K562 (cell line): ENCODE results near the gene HOXB5. TPM values are rescaled to one million over a fixed set of nuclear protein-coding genes. Genes with fewer than 3 reads are reported as not detected.
A peak's percentile ranks its signal among the peaks of the same experiment; 100 is the strongest.

Source experiments
- ATAC-seq: fragments of 200-7000 bp; cut with Tn5 transposase; 3 replicates; pipeline ENCODE4 v1.9.1; 2020; ENCODE audit warnings: moderate library complexity
- BruUV-seq: library from RNA; stranded (reverse); fragments of 400-500 nt; replicated peaks from 2 replicates; lab custom pipeline; 2021; lab: Mats Ljungman, UMichigan
- CTCF ChIA-PET: fragments of 300-600 bp; formaldehyde crosslinking; extraction: SDS; loops from one replicate; lab custom pipeline; 2021; ENCODE audit warnings: low intra/inter-chr PET ratio; lab: Yijun Ruan, JAX
- POLR2A ChIA-PET: fragments of 300-600, 350-650 bp; sonication (Branson Sonifier 250); formaldehyde crosslinking; extraction: SDS; loops from one replicate; lab custom pipeline; 2021; ENCODE audit warnings: antibody characterized with exemption, inconsistent platforms; lab: Yijun Ruan, JAX
- DNase-seq, 4 experiments: peaks; one replicate each; pipeline versions ENCODE4 v3.0.0 to v3.0.0-alpha.2; 2011 to 2018; ENCODE audit warnings: low spot score in 3 of 4, mixed read lengths in 3 of 4; ENCODE audit errors: extremely low read depth in 1 of 4
- FAIRE-seq: peaks from 2 replicates; lab custom pipeline; 2011; peaks lifted over from hg19 to GRCh38; lab: Jason Lieb, UNC
- H2AFZ ChIP-seq: 2 replicates; pipeline ENCODE4 v1.6.0; 2011; ENCODE audit warnings: low read depth, low read length, control low read depth, inconsistent platforms
- H3K27ac ChIP-seq: fragments of 200-600 bp; 3 replicates; pipeline ENCODE4 v1.8.0; 2011; ENCODE audit warnings: low read depth, mild to moderate bottlenecking, control low read depth, inconsistent platforms, low read length, moderate library complexity, mixed read lengths; ENCODE audit errors: extremely low read depth
- H3K27me3 ChIP-seq, 2 experiments: fragments of 300-600 bp in 1 of 2; 2 replicates in 1 of 2; 3 replicates in 1 of 2; pipeline versions ENCODE4 v1.6.0 to v1.8.0; 2011; ENCODE audit warnings: inconsistent platforms in 2 of 2, low read length in 2 of 2, mild to moderate bottlenecking in 1 of 2, mixed read lengths in 1 of 2, moderate library complexity in 1 of 2; ENCODE audit not compliant: control insufficient read depth in 2 of 2, insufficient read depth in 2 of 2
- H3K36me3 ChIP-seq: fragments of 300-600 bp; 3 replicates; pipeline ENCODE4 v1.8.0; 2011; ENCODE audit warnings: mild to moderate bottlenecking, low read length, inconsistent platforms; ENCODE audit not compliant: control insufficient read depth, insufficient read depth
- H3K4me1 ChIP-seq, 2 experiments: fragments of 200-600 bp in 1 of 2; replicated peaks in 1 of 2; 2 replicates in 1 of 2; 3 replicates in 1 of 2; pipeline versions ENCODE4 v1.5.1 to v1.8.0; 2011; ENCODE audit warnings: inconsistent platforms in 2 of 2, low read length in 2 of 2, mild to moderate bottlenecking in 1 of 2, mixed read lengths in 1 of 2, moderate library complexity in 1 of 2; ENCODE audit not compliant: control insufficient read depth in 2 of 2, insufficient read depth in 2 of 2
- H3K4me2 ChIP-seq: 2 replicates; pipeline ENCODE4 v1.6.1; 2011; ENCODE audit warnings: low read length, control low read depth, inconsistent platforms, mixed read lengths; ENCODE audit not compliant: insufficient read depth
- H3K4me3 ChIP-seq: fragments of 200-600 bp; sonication (generic), shearing (Covaris generic); 2 replicates; pipeline ENCODE4 v1.5.1; 2016; ENCODE audit warnings: control low read depth, inconsistent platforms
- H3K79me2 ChIP-seq: fragments of 200-600 bp; 3 replicates; pipeline ENCODE4 v1.8.0; 2011; ENCODE audit warnings: low read length, inconsistent platforms; ENCODE audit not compliant: control insufficient read depth, insufficient read depth
- H3K9ac ChIP-seq, 2 experiments: 2 replicates each; pipeline versions ENCODE4 v1.6.0 to v1.6.1; 2011; ENCODE audit warnings: low read depth in 2 of 2, low read length in 2 of 2, control low read depth in 1 of 2, inconsistent platforms in 1 of 2, mild to moderate bottlenecking in 1 of 2, mixed read lengths in 1 of 2; ENCODE audit not compliant: insufficient read depth in 1 of 2
- H3K9me1 ChIP-seq: one replicate; pipeline ENCODE4 v1.6.0; 2011; ENCODE audit warnings: inconsistent platforms, mild to moderate bottlenecking, low read length, moderate library complexity; ENCODE audit not compliant: control insufficient read depth, insufficient read depth
- H3K9me3 ChIP-seq: replicated peaks from 2 replicates; pipeline ENCODE4 v1.5.1; 2011; ENCODE audit warnings: low read depth, low read length, inconsistent platforms; ENCODE audit not compliant: control insufficient read depth, insufficient read depth
- H4K20me1 ChIP-seq: replicated peaks from 2 replicates; pipeline ENCODE4 v1.6.1; 2011; ENCODE audit warnings: low read length, inconsistent platforms, mixed read lengths; ENCODE audit not compliant: control insufficient read depth, insufficient read depth
- ARID4B ChIP-seq: sonication (generic); formaldehyde crosslinking; IDR thresholded peaks from 2 replicates; pipeline ENCODE4 v1.8.0; 2022; ENCODE audit warnings: mild to moderate bottlenecking, missing genetic modification reagents
- CAMTA2 ChIP-seq: fragments of 250-450 bp; sonication (Bioruptor Pico); conservative IDR thresholded peaks from 2 replicates; pipeline ENCODE4 v1.5.1; 2022
- CGGBP1 ChIP-seq: fragments of 250-450 bp; sonication (Bioruptor Pico); IDR thresholded peaks from 2 replicates; pipeline ENCODE4 v1.9.0; 2021; ENCODE audit warnings: mild to moderate bottlenecking
- EGR1 ChIP-seq: fragments of 450-650 bp; conservative IDR thresholded peaks from 2 replicates; pipeline ENCODE4 v1.6.1; 2017; ENCODE audit warnings: mild to moderate bottlenecking
- ESRRB ChIP-seq: fragments of 250-450 bp; sonication (Bioruptor Pico); IDR thresholded peaks from 2 replicates; pipeline ENCODE4 v1.5.0; 2020; ENCODE audit warnings: mild to moderate bottlenecking, moderate library complexity, borderline replicate concordance
- GABPB2 ChIP-seq: fragments of 250-450 bp; sonication (Bioruptor Pico); conservative IDR thresholded peaks from 2 replicates; pipeline ENCODE4 v1.5.1; 2021; ENCODE audit warnings: mild to moderate bottlenecking
- HCFC1 ChIP-seq: IDR thresholded peaks from 2 replicates; pipeline ENCODE4 v1.6.1; 2012; ENCODE audit warnings: low read depth, low read length, improper control_type of control experiment
- HMGN3 ChIP-seq: IDR thresholded peaks from 2 replicates; pipeline ENCODE4 v1.6.1; 2011; ENCODE audit warnings: borderline replicate concordance, low read depth, mild to moderate bottlenecking, mixed read lengths, low read length; ENCODE audit not compliant: insufficient read length; ENCODE audit errors: extremely low read depth
- MAFF ChIP-seq: IDR thresholded peaks from 2 replicates; pipeline ENCODE4 v1.6.1; 2012; ENCODE audit warnings: low read length, improper control_type of control experiment
- PBX2 ChIP-seq, 2 experiments: IDR thresholded peaks in 1 of 2; conservative IDR thresholded peaks in 1 of 2; 2 replicates each; pipeline ENCODE4 v1.6.1; 2016; ENCODE audit warnings: low read depth in 2 of 2, mild to moderate bottlenecking in 1 of 2, missing compliant biosample characterization in 1 of 2, missing genetic modification characterization in 1 of 2, moderate library complexity in 1 of 2
- POLR2AphosphoS5 ChIP-seq: IDR thresholded peaks from 2 replicates; pipeline ENCODE4 v1.6.1; 2011; ENCODE audit warnings: mild to moderate bottlenecking, low read depth, low read length, moderate library complexity; ENCODE audit not compliant: control insufficient read depth, insufficient read depth
- TAF15 ChIP-seq: fragments of 200-400 bp; formaldehyde crosslinking; IDR thresholded peaks from 2 replicates; pipeline ENCODE4 v1.6.1; 2017; ENCODE audit warnings: mild to moderate bottlenecking, low read depth, low read length, moderate library complexity
- ZNF263 ChIP-seq: sonication (generic); formaldehyde crosslinking; IDR thresholded peaks from 2 replicates; pipeline ENCODE4 v1.8.0; 2022; ENCODE audit warnings: mild to moderate bottlenecking, missing genetic modification reagents, borderline replicate concordance
- ZNF764 ChIP-seq: fragments of 250-450 bp; sonication (Bioruptor Pico); IDR thresholded peaks from 2 replicates; pipeline ENCODE4 v1.4.0; 2020; ENCODE audit warnings: low read depth, mild to moderate bottlenecking, moderate library complexity
- WGBS: fragments of 100-300 bp; shearing (Covaris generic); methylation state at CpG from one replicate; pipeline ENCODE4 v1.1.6; 2016; ENCODE audit warnings: low coverage, mixed read lengths; ENCODE audit not compliant: insufficient coverage; ENCODE audit errors: missing lambda C conversion rate; 5-methylcytosine and 5-hydroxymethylcytosine counted together
- in situ Hi-C: fragments of 300-500 bp; cut with MboI; formaldehyde crosslinking; loops from 4 replicates; pipeline ENCODE4 v1.15.0; 2018; ENCODE audit warnings: inconsistent platforms, mixed read lengths
- intact Hi-C: fragments of 100-400 bp; cut with micrococcal nuclease; formaldehyde crosslinking; loops from 2 replicates; pipeline ENCODE4 v1.14.2; 2022
- polyA plus RNA-seq, 8 experiments: library from polyadenylated mRNA; depleted of rRNA in 4 of 8; stranded (reverse) in 5 of 8; unstranded in 3 of 8; fragments of >200 nt; fragmentation: Nextera tagmentation in 2 of 8; fragmentation: Illumina TruSeq in 1 of 8; extraction: Ambion mirVana in 2 of 8; extraction: Trizol in 1 of 8; gene quantifications; 2 replicates each; pipeline versions ENCODE4 v1.2.1 to v1.2.3, GENCODE V29; 2011 to 2014; ENCODE audit warnings: inconsistent platforms in 1 of 8, missing spikeins in 1 of 8
- total RNA-seq, 7 experiments: library from RNA; depleted of rRNA in 6 of 7; stranded (reverse); fragments of >200 nt in 6 of 7; fragmentation: Illumina TruSeq in 2 of 7; extraction: Trizol in 2 of 7; gene quantifications; 2 replicates each; pipeline versions ENCODE4 v1.2.1 to v1.2.3, GENCODE V29; 2011 to 2021; ENCODE audit warnings: low replicate concordance in 1 of 7

The HOXB5 gene
- total and polyA plus RNA-seq, 9 of the 15 experiments (the other 6 are each of a cell fraction or from before 2014, with no cell fraction given) = 0.24 to 2.7 (median 0.65) TPM

GRCh38 chr17:48559122-48559839, 34.3 kb downstream of the HOXB5 start:
- Histone ChIP-seq H3K36me3 (peaks cover 69% of the 10 kb centered on the region; the same call in 2 of the 3 replicates), H3K9me3 (no peaks in the 10 kb centered on the region), H3K9me1 (peaks cover 6% of the 10 kb centered on the region), H4K20me1 (no peaks in the 10 kb centered on the region), H3K4me3 (no peak overlapping the region), H3K79me2 (peaks cover 41% of the 10 kb centered on the region), H2AFZ (no peak overlapping the region), H3K4me1 (peaks cover 33 to 42% of the 10 kb centered on the region in 2 experiments), H3K9ac (peak overlapping the region in 1 of 2 experiments; percentile 79; a peak in 2 of 4 replicates), H3K27ac (no peak overlapping the region), H3K4me2 (no peak overlapping the region), H3K27me3 (no peaks in the 10 kb centered on the region)
- in situ Hi-C loops (no loop called here), intact Hi-C loops (no loop called here)
- DNase-seq = no peak
- FAIRE-seq = no peak
- ATAC-seq = no peak
- CTCF ChIA-PET = no interaction called here
- POLR2A ChIA-PET = interaction anchor here (1.1 to 2.1 kb wide), 4 partner anchors 9 to 68 kb away, joined by 3 to 12 read pairs (median 7); no protein-coding TSS in a partner anchor
- WGBS = 78% methylated on average over 15 of the region's 16 CpGs
- no TSS peak for BruUV-seq
- TF ChIP-seq ZNF263 (CRISPR knock-in tag) (no peak), PBX2 (CRISPR knock-in tag; IDR thresholded peaks at IDR 0.05; ENCODE audit: low read depth) (no peak), PBX2 (tag; conservative IDR thresholded peaks at IDR 0.05; ENCODE audit: low read depth) (no peak), ARID4B (CRISPR knock-in tag) (no peak), CGGBP1 (CRISPR knock-in tag) (no peak), HMGN3 (no peak), POLR2AphosphoS5 (no peak), TAF15 (no peak), HCFC1 (no peak), MAFF (no peak), EGR1 (no peak), ZNF764 (no peak), GABPB2 (CRISPR knock-in tag) (no peak), ESRRB (CRISPR knock-in tag) (no peak), CAMTA2 (CRISPR knock-in tag) (no peak)
